ENCODE results near the gene CACNG1.
A peak's percentile ranks its signal among the peaks of the same experiment; 100 is the strongest.

CACNG1 gene

GRCh38 chr17:67051155-67051538, 6.8 kb downstream of the CACNG1 start:
- DNase-seq (ENCODE audit: low spot score) = no peak

- no peak for DNase-seq (ENCODE audit: low spot score)
Observed at GRCh38 chr17:67051837-67052236, 7.5 kb downstream of the CACNG1 start.

- DNase-seq (ENCODE audit: low spot score) = no peak
Observed at GRCh38 chr17:67052720-67053437, 8.5 kb downstream of the CACNG1 start.

GRCh38 chr17:67053438-67054000, 9.2 kb downstream of the CACNG1 start:
- DNase-seq (ENCODE audit: low spot score) = no peak

GRCh38 chr17:67054011-67054591, 9.7 kb downstream of the CACNG1 start:
- no peak for DNase-seq (ENCODE audit: low spot score)

GRCh38 chr17:67054608-67055007, 10.3 kb downstream of the CACNG1 start:
- no peak for DNase-seq (ENCODE audit: low spot score)

- DNase-seq (ENCODE audit: low spot score) = no peak
Observed at GRCh38 chr17:67055041-67055443, 10.7 kb downstream of the CACNG1 start.

- no peak for DNase-seq (ENCODE audit: low spot score)
Observed at GRCh38 chr17:67055811-67056745, 11.7 kb downstream of the CACNG1 start.

- DNase-seq (ENCODE audit: low spot score) = no peak
Observed at GRCh38 chr17:67056746-67057490, 12.6 kb downstream of the CACNG1 start.

GRCh38 chr17:67058036-67058435, 13.7 kb downstream of the CACNG1 start:
- no peak for DNase-seq (ENCODE audit: low spot score)

- DNase-seq (ENCODE audit: low spot score) = no peak
Observed at GRCh38 chr17:67059372-67059771, 15.0 kb downstream of the CACNG1 start.

GRCh38 chr17:67063141-67063540, 18.8 kb downstream of the CACNG1 start:
- peak; percentile 38 for DNase-seq (ENCODE audit: low spot score)

GRCh38 chr17:67066717-67067116, 22.4 kb downstream of the CACNG1 start:
- DNase-seq (ENCODE audit: low spot score) = no peak

- DNase-seq (ENCODE audit: low spot score) = no peak
Observed at GRCh38 chr17:67067571-67068482, 23.5 kb downstream of the CACNG1 start.

GRCh38 chr17:67068999-67069398, 24.6 kb downstream of the CACNG1 start:
- DNase-seq (ENCODE audit: low spot score) = no peak

GRCh38 chr17:67069603-67070136, 25.3 kb downstream of the CACNG1 start:
- no peak for DNase-seq (ENCODE audit: low spot score)

- no peak for DNase-seq (ENCODE audit: low spot score)
Observed at GRCh38 chr17:67071595-67071994, 27.2 kb downstream of the CACNG1 start.

GRCh38 chr17:67072885-67073284, 28.5 kb downstream of the CACNG1 start:
- no peak for DNase-seq (ENCODE audit: low spot score)

GRCh38 chr17:67074781-67075180, 30.4 kb downstream of the CACNG1 start:
- DNase-seq (ENCODE audit: low spot score) = no peak

GRCh38 chr17:67076290-67076689, 31.9 kb downstream of the CACNG1 start:
- no peak for DNase-seq (ENCODE audit: low spot score)

All from hepatic stellate cell (primary cell).